Stimulated activated CD4-positive, alpha-beta T cell treated with anti-CD3 and anti-CD28 coated beads, Interleukin-4, amount 100 ng/mL, for 1 hour (primary cell): ENCODE results near the gene NELL1.

Experiments used
- DNase-seq: peaks from one replicate; pipeline ENCODE4 v3.0.0-alpha.2; 2020

The NELL1 gene

DNA sequence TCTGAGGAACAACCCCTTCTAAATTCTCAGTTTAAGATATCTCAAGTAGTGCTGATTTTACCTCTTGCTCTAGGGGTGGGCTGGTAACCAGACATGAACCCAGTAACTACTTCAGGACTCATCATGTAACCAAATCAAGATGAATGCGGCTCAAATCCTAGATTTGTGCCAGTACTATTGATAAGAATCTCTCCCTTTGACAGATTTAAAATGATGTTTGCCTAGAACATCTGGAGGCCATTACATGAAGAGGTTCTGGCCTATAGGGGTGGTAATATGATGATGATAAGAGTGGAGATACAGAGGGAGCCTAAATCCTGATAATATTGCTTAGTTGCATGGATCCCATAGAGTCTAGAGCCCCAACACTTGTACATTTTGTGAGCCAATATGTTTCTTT, 850.9 kb downstream of the NELL1 start:
- no peak for DNase-seq

DNA sequence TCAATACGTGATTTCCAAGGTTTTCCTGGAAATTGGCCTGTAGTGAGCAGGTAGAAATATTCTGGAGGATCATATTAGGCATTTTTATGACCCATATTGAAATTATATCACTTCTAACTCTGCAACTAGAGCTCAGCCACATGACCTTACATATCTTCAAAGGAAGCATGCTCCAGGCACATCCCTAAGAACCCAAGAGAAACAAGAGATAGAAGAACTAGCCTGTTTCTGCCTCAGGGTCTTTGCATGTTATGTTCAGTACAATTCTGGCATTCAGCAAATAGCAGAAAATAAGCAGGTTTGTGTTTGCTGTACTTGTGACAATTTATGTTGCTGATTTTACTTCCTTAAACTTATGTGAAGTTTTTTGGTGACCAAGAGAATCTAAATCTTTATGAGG, 859.8 kb downstream of the NELL1 start:
- DNase-seq: no peak

DNA sequence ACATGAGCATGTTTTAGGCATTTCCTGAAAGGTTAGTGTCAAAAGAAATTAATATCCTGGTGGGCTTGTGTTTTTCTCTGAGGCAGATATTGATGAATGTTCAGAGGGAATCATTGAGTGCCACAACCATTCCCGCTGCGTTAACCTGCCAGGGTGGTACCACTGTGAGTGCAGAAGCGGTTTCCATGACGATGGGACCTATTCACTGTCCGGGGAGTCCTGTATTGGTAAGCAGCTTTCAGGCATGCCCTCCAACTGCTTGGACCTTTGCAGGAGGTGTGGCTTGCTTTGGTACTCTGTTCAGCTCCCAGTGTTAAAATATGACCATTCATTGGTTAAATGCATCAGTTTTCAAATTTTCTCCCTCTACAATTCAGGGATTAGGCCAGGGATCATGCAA, 864.9 kb downstream of the NELL1 start:
- no peak for DNase-seq

DNA sequence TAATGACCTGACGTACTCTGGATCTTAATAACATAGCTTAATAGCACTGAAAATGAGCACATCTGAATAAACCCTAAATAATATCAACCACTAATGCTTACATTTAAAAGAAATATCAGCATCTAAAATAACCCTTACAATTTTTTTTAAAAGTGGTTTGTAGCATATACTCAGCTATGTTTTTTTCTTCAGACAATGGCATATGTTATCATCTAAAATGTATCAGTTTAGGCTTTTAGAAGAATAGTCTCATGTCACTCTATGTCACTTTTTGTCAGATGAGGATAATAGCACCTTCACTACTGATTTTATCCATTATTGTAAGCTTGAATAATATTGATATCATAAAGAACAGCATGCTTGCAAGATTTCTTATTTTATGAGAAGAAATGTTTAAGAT, 868.6 kb downstream of the NELL1 start:
- no peak for DNase-seq

GRCh38 chr11:21541187-21541751, 871.9 kb downstream of the NELL1 start:
- DNase-seq: no peak

DNA sequence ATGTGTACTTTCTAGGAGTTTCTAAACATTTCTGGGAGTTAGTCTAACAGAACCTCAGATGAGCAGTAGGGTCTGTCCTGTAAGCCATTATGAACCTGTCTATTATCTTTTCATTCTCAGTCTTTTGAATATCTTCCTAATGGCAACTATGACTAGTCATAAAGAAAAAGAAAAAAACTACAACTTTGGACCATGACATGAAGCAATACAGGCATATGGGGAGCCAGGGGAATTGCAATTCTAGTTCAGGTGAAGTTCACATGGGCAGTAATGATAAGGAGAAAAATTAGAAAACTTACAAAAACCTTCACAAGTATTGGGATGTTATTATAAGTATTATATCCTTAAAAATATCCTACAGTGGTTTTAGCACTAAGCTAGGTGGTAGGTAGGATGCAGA, 874.5 kb downstream of the NELL1 start:
- no peak for DNase-seq

- DNase-seq: no peak
Observed at GRCh38 chr11:21545699-21546098, 876.3 kb downstream of the NELL1 start.

GRCh38 chr11:21546703-21547102, 877.3 kb downstream of the NELL1 start:
- no peak for DNase-seq

DNA sequence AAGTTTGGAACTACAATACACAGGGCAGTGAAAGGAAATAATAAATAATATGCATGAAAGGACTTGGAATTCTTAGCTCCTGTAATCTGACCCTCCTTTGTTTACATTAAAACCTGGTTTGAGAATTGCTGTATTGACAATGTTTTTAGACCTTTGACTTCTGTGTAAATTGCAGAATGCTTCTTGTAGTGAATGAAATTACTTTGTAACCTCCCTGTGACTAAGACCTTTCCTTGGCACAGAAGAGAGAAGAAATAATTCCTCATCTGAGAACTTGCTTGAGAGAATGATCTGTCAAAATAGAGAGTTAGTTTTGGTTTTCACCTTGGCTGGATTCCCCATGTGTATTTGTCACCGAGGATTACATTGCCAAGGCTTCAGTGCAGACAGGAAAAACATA, 883.5 kb downstream of the NELL1 start:
- no peak for DNase-seq

- DNase-seq: no peak
Observed at GRCh38 chr11:21553795-21554194, 884.4 kb downstream of the NELL1 start.

- no peak for DNase-seq
Observed at GRCh38 chr11:21554284-21554683, 884.9 kb downstream of the NELL1 start.

GRCh38 chr11:21556926-21557325, 887.5 kb downstream of the NELL1 start:
- DNase-seq: no peak

DNA sequence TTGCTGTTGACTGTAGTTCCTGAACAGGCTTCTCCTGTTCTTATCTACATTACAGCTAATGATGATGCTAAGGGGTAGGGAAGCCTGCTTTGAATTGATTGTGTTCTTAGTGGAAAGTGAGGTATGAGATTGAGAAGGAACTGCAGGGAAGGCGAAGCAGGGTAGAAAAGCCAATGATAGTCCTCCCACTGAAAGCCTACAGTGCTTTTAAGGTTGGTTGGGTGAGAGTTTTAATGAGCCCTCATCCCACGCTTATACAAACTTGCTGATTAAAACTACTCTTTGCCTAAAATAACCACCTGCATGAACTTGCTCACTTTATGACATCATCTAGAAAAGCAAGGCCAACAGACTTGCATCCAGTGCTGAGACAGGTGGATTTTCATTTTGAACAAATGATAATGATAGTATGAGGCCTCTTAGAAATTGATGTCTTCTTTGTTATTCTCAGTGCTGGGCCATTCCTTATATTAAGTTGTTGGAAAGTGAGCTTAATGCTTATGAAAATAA, 891.1 kb downstream of the NELL1 start:
- no peak for DNase-seq

DNA sequence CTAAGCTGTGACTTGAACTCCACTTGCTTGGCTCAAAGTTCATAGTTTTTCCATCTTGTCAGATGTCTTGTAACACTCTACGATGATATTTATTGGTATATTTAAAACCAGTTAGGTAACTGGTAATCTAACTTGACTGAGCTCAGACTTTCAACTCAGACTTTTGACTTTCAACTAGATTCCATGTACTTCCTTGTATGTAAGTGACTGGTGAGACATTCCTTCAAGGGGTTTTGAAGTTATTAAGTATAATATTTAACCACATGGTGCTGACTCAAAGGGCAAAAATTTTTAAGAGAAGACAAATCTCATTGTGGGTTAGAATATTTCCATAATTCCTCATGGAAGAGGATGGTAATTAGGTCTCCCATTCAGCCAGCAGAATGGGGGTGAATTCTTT, 892.2 kb downstream of the NELL1 start:
- DNase-seq: no peak

- DNase-seq: no peak
Observed at GRCh38 chr11:21564095-21564494, 894.7 kb downstream of the NELL1 start.

DNA sequence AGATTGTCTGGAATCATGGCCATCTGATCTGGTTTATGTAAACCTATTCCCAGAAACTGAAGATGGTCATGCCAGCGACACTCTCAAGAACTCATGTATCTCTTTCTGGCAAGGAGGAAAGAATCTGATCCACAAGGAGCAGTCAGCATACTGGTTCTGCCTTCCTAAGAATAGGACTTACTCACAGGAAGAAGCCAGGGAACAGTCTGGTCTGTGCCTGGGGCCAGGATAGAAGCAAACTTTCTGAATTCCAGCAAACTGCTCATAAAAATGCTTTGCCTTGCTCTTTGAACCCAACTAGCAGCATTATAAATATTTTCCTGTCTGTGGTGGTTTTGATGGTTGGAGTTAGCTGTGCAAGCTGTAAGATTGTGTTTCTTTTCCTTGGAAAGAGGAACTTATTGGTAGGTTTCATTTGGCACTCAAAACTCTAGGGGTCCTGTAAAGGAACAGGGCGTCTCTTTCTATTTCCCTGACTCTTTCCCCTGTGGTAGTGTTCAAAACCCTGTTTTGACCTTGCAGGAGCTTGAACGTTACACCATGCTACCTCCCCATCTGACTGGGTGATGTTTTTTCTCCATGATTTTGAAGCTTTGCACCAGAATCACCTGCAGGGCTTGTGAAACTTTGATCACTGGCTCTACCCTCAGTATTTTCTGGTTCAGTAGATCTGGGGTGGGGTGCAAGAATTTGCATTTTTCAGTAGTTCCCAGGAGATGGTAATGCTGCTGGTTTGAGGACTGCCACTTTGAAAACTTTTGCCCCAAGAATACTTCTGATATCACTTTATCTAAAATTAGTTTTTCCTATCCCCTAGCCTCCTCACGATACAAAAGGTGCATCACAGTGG, 895.7 kb downstream of the NELL1 start:
- DNase-seq: no peak

DNA sequence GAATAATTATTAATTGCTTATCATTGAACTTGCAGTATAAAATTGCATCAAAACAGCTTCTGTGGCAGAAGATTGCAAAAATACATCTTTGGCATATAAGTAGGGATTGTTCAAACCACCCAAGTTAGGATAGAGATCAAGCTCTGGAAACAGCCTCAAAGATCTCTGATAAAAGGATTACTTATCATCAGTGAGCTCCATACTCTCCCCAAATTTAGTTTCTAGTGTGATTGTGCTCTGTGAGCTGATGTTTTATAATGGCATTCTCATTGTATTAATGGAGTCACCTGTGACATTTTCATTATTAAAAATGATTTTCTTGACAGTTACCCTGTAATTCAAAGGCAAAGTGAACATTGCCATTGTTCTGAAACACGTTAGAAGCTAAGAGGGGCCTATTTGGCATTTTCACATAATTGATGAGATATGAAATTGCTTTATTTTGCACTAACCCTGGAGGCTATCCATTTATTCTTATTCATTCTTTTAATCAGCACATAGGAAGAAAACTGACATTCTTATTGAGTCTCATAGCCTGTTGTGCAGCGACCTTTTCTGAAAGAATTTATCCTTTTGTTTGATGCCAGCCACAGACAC, 897.2 kb downstream of the NELL1 start:
- no peak for DNase-seq

- no peak for DNase-seq
Observed at GRCh38 chr11:21567645-21568290, 898.4 kb downstream of the NELL1 start.

DNA sequence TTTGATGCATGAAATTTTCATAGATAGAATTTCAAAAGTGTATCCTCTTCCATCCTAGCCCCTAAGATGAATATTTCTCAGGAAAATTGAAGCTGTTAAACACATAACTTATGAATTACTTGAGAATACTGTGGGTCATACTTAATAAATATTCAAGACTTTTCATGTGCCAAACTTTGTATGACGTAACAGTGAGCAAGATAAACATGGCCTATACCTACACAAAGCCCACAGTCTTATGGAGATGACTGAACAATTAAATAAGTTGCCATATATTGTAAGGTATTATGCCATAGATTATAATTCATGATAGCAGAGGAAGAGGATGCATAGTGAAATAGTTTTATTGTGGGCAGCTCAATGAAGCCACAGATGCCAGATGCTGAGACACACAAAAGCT, 902.8 kb downstream of the NELL1 start:
- DNase-seq: no peak

DNA sequence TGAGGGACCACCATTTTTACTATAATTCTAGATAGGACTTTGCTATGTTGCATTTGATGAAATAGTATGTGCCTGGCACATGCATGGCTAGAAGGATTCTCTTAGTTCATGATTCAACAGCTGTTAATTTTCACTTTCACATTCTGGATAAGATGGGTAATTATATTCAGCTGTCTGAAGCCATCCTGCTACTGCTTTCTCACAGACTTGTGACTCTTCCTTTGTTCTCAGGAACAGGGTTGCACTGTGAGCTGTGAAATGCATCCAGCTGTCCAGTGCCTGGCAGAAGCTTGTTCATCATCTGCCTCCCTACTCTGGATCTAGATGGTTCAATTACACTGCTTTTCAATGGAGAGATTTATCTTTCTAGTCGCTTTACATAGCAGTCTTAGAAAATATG, 913.4 kb downstream of the NELL1 start:
- DNase-seq: no peak

GRCh38 chr11:21588754-21589153, 919.4 kb downstream of the NELL1 start:
- no peak for DNase-seq

DNA sequence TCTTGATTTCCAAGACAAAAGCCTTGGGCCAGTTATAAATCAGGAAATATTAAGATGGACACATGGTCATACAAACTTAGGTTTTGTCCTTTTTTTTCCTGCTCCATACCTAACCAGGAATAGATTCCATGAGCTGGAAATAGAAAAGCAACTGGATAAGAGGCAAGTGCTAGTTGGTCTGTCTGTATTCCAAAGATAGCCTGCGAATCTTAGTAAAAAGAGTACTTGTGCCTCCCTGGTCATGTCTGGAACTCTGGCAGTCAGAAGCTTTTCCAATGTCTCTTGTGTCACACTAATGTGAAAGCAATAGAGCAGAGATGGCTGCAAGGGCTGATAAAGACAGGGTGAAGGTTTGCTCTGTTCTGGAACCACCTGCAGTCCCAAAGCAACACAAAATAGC, 933.3 kb downstream of the NELL1 start:
- no peak for DNase-seq

- DNase-seq: no peak
Observed at GRCh38 chr11:21603886-21604285, 934.5 kb downstream of the NELL1 start.

DNA sequence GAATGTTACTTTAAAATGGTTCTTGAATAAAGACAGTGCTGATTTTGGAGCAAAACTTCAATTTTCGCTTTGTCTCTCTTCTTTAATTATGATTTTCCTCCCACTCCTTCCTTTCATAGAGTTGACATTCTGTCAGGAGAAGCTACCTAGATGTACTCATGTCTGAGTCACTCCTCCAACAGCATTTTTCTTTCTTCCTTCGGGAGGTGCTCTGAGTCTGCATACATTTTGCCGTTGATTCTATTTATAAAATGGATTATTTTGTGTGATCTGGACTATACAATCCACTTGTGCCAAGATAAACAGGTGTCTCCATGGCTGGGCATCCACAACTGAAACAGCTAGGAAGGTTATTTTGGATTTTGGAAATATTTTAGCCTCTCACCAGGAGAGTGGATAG, 935.2 kb downstream of the NELL1 start:
- DNase-seq: no peak
